HepG2 (cell line): ENCODE measurements around the gene NAV2. TPM values are rescaled to one million over a fixed set of nuclear protein-coding genes. Genes with fewer than 3 reads are reported as not detected.

Experiments used
- ATAC-seq: fragments of 200-7000 bp; cut with Tn5 transposase; 3 replicates; pipeline ENCODE4 v1.9.1; 2020; ENCODE audit warnings: mild to moderate bottlenecking, moderate library complexity
- BruUV-seq: library from RNA; stranded (reverse); fragments of 400-500 nt; replicated peaks from 2 replicates; lab custom pipeline; 2021; lab: Mats Ljungman, UMichigan
- CTCF ChIA-PET: fragments of 300-600 bp; formaldehyde crosslinking; extraction: SDS; loops from one replicate; lab custom pipeline; 2021; ENCODE audit warnings: low total read pairs, inconsistent platforms, low intra/inter-chr PET ratio; lab: Yijun Ruan, JAX
- POLR2A ChIA-PET: fragments of 350-600 bp; sonication (Branson Sonifier 250); formaldehyde crosslinking; loops from one replicate; lab custom pipeline; 2020; ENCODE audit warnings: antibody characterized with exemption, inconsistent platforms; lab: Yijun Ruan, JAX
- DNase-seq: peaks from one replicate; pipeline ENCODE4 v3.0.0-alpha.2; 2015; ENCODE audit warnings: low spot score
- FAIRE-seq: peaks from 3 replicates; lab custom pipeline; 2011; peaks lifted over from hg19 to GRCh38; lab: Jason Lieb, UNC
- H2AFZ ChIP-seq: one replicate; pipeline ENCODE4 v1.6.1; 2011; ENCODE audit warnings: low read length, inconsistent platforms
- H3K27ac ChIP-seq: fragments of 300-600 bp; 3 replicates; pipeline ENCODE4 v1.8.0; 2011; ENCODE audit warnings: mixed run types, mild to moderate bottlenecking, mixed read lengths, low read length, inconsistent platforms; ENCODE audit not compliant: insufficient read depth; ENCODE audit errors: extremely low read length
- H3K27me3 ChIP-seq, 2 experiments: fragments of 200-600 bp in 1 of 2; 2 replicates in 1 of 2; 3 replicates in 1 of 2; pipeline versions ENCODE4 v1.6.0 to v1.8.0; 2011; ENCODE audit warnings: low read length in 2 of 2, mild to moderate bottlenecking in 2 of 2, moderate library complexity in 2 of 2, inconsistent platforms in 1 of 2; ENCODE audit not compliant: insufficient read depth in 2 of 2, control insufficient read depth in 1 of 2
- H3K36me3 ChIP-seq, 2 experiments: fragments of 200-600 bp in 1 of 2; replicated peaks in 1 of 2; 2 replicates in 1 of 2; 3 replicates in 1 of 2; pipeline versions ENCODE4 v1.5.1 to v1.8.0; 2011; ENCODE audit warnings: low read length in 2 of 2, inconsistent platforms in 1 of 2; ENCODE audit not compliant: insufficient read depth in 2 of 2, control insufficient read depth in 1 of 2
- H3K4me1 ChIP-seq: 2 replicates; pipeline ENCODE4 v1.5.1; 2012; ENCODE audit warnings: low read length, inconsistent platforms; ENCODE audit not compliant: insufficient read depth
- H3K4me2 ChIP-seq: 2 replicates; pipeline ENCODE4 v1.6.0; 2011; ENCODE audit warnings: low read depth, low read length, inconsistent platforms
- H3K4me3 ChIP-seq, 3 experiments: fragments of 200-600 bp in 1 of 3; sonication (generic), shearing (Covaris generic) in 1 of 3; replicated peaks in 1 of 3; 2 replicates each; pipeline ENCODE4 v1.5.1; 2011 to 2016; ENCODE audit warnings: low read length in 3 of 3, inconsistent platforms in 2 of 3, low read depth in 2 of 3, mild to moderate bottlenecking in 2 of 3, control low read depth in 1 of 3, mixed read lengths in 1 of 3; ENCODE audit not compliant: insufficient read depth in 1 of 3
- H3K79me2 ChIP-seq: one replicate; pipeline ENCODE4 v1.6.1; 2011; ENCODE audit warnings: low read length, inconsistent platforms; ENCODE audit not compliant: insufficient read depth
- H3K9ac ChIP-seq: 2 replicates; pipeline ENCODE4 v1.6.0; 2011; ENCODE audit warnings: mild to moderate bottlenecking, low read depth, low read length, inconsistent platforms; ENCODE audit not compliant: insufficient read depth
- H3K9me3 ChIP-seq: 2 replicates; pipeline ENCODE4 v1.5.1; 2012; ENCODE audit warnings: mild to moderate bottlenecking, low read length
- H4K20me1 ChIP-seq: 2 replicates; pipeline ENCODE4 v1.6.0; 2011; ENCODE audit warnings: inconsistent platforms, mild to moderate bottlenecking, low read length, moderate library complexity; ENCODE audit not compliant: insufficient read depth
- ATF7-NPFF ChIP-seq: sonication (generic); formaldehyde crosslinking; IDR thresholded peaks from 2 replicates; pipeline ENCODE4 v1.8.1; 2023; ENCODE audit warnings: mild to moderate bottlenecking, low read depth, missing genetic modification reagents, moderate library complexity
- ETV6 ChIP-seq: sonication (generic); formaldehyde crosslinking; conservative IDR thresholded peaks from 2 replicates; pipeline ENCODE4 v1.4.0; 2020; ENCODE audit warnings: missing genetic modification reagents
- HMG20B ChIP-seq: conservative IDR thresholded peaks from 2 replicates; pipeline ENCODE4 v1.6.1; 2016; ENCODE audit warnings: missing genetic modification reagents, missing compliant biosample characterization
- HNRNPH1 ChIP-seq: fragments of 200-400 bp; formaldehyde crosslinking; optimal IDR thresholded peaks from 2 replicates; pipeline ENCODE3; 2017; ENCODE audit warnings: mild to moderate bottlenecking, low read depth, low read length
- PRDM15 ChIP-seq: sonication (generic); formaldehyde crosslinking; IDR thresholded peaks from 2 replicates; pipeline ENCODE4 v1.4.0; 2020; ENCODE audit warnings: missing genetic modification reagents
- REPIN1 ChIP-seq: sonication (generic); formaldehyde crosslinking; IDR thresholded peaks from 2 replicates; pipeline ENCODE4 v1.8.0; 2022; ENCODE audit warnings: missing genetic modification reagents, low read depth, mild to moderate bottlenecking, borderline replicate concordance
- SAFB2 ChIP-seq: sonication (generic); formaldehyde crosslinking; IDR thresholded peaks from 2 replicates; pipeline ENCODE4 v1.5.1; 2020; ENCODE audit warnings: missing genetic modification reagents, low read depth, mild to moderate bottlenecking, borderline replicate concordance
- UBTF ChIP-seq: sonication (generic); formaldehyde crosslinking; IDR thresholded peaks from 2 replicates; pipeline ENCODE4 v1.4.0; 2020; ENCODE audit warnings: mild to moderate bottlenecking, missing genetic modification reagents
- ZFP36L1 ChIP-seq: sonication (generic); formaldehyde crosslinking; IDR thresholded peaks from 2 replicates; pipeline ENCODE4 v1.8.0; 2022; ENCODE audit warnings: mild to moderate bottlenecking, missing genetic modification reagents, moderate library complexity
- ZNF10 ChIP-seq: sonication (generic); formaldehyde crosslinking; IDR thresholded peaks from 2 replicates; pipeline ENCODE4 v1.4.0; 2020; ENCODE audit warnings: mild to moderate bottlenecking, low read depth, missing genetic modification reagents, borderline replicate concordance
- ZNF280B ChIP-seq: sonication (generic); formaldehyde crosslinking; IDR thresholded peaks from 2 replicates; pipeline ENCODE4 v1.5.0; 2020; ENCODE audit warnings: missing genetic modification reagents, mild to moderate bottlenecking, borderline replicate concordance
- ZNF598 ChIP-seq: sonication (generic); formaldehyde crosslinking; IDR thresholded peaks from 2 replicates; pipeline ENCODE4 v1.5.1; 2020; ENCODE audit warnings: mild to moderate bottlenecking, missing genetic modification reagents, borderline replicate concordance
- WGBS: methylation state at CpG from one replicate; pipeline ENCODE4 v1.1.6; 2017; ENCODE audit warnings: low lambda C conversion rate; 5-methylcytosine and 5-hydroxymethylcytosine counted together
- in situ Hi-C: cut with HindIII; loops from 2 replicates; pipeline ENCODE4 v1.10.0; 2017; ENCODE audit warnings: low pct_unique_long_range_greater_than_20kb; ENCODE audit not compliant: extremely low pct_ligation_motif_present
- intact Hi-C: fragments of 100-400 bp; cut with micrococcal nuclease; formaldehyde crosslinking; loops from one replicate; pipeline ENCODE4 v1.10.0; 2022; ENCODE audit not compliant: unreplicated experiment
- polyA plus RNA-seq, 8 experiments: library from polyadenylated mRNA; depleted of rRNA in 3 of 8; stranded (reverse) in 7 of 8; unstranded in 1 of 8; fragments of >200 nt; fragmentation: Illumina TruSeq in 4 of 8; extraction: Trizol in 4 of 8; gene quantifications; 2 replicates each; pipeline versions ENCODE4 v1.2.1 to v1.2.3, GENCODE V29; 2011 to 2016; ENCODE audit warnings: low read depth in 4 of 8, missing spikeins in 1 of 8, mixed read lengths in 1 of 8; ENCODE audit not compliant: insufficient read depth in 1 of 8
- total RNA-seq, 5 experiments: library from RNA; depleted of rRNA; stranded (reverse); fragments of >200 nt; fragmentation: Illumina TruSeq; extraction: Trizol; gene quantifications; 2 replicates each; pipeline ENCODE4 v1.2.3, GENCODE V29; 2016; ENCODE audit warnings: low read depth in 1 of 5
- TF ChIP-seq, protein P1 (sequence below): sonication (generic); formaldehyde crosslinking; IDR thresholded peaks from 2 replicates; pipeline ENCODE4 v1.5.1; 2020; ENCODE audit warnings: missing genetic modification reagents, mild to moderate bottlenecking, borderline replicate concordance

Gene NAV2
- total and polyA plus RNA-seq, 2 of the 13 experiments (the other 11 are each of a cell fraction or from before 2014, with no cell fraction given): 9.3 to 34.6 TPM

DNA sequence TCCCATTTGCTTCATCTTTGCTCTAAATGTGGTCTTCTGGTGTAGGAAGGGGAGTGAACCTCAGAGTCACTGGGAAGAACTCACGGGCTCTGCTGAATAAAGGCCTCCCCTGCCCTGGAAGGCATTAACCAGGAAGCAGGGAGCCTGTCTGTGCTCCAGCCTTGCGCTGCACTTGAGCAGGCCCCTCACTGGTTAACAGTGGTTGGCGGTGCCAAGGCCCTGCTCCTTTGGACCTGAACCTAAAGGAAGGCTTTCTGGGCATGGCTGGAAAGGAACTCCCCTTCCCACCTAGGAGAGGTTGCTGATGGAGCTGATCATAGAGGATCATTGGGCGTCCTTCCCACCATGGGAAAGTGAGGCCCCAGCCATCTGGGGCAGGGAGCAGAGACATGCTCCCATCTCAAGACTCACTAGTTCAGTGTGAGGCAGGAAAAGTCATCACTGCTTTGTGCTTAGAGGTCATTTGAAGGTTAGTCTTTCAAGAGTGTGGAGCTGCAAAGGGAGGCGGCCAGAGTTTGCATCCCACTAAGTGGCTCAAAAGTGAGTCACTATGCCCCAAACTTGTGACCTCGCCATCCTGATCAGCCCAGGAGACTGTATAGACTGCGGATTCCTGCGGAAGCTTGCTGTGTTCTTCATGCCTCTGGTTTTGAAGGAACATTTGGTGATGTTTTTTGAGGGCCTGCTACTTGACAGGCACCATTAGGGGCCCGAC is 397.3 kb downstream of the NAV2 start:
- no peaks in the 10 kb centered on the region for H4K20me1 ChIP-seq
- H3K79me2 ChIP-seq: no peaks in the 10 kb centered on the region
- ChIA-PET CTCF (interaction anchor here (1.2 to 3.5 kb wide), 3 partner anchors 159 to 204 kb away, joined by 3 to 30 read pairs (median 10); no protein-coding TSS in a partner anchor), POLR2A (no interaction called here)
- no peak overlapping the region for H3K4me2 ChIP-seq
- no peak; the same call in 2 of the 3 replicates for ATAC-seq
- DNase-seq: no peak
- H3K4me1 ChIP-seq: no peaks in the 10 kb centered on the region
- no peak overlapping the region for H2AFZ ChIP-seq
- intact Hi-C loops (loop anchor here (1.0 to 5.0 kb wide), 2 partner anchors 73 to 176 kb away; no protein-coding TSS in a partner anchor), in situ Hi-C loops (loop anchor here (5.0 kb wide), 1 partner anchor 173 kb away; no protein-coding TSS in a partner anchor)
- no peak overlapping the region for H3K27ac ChIP-seq
- H3K9me3 ChIP-seq: no peaks in the 10 kb centered on the region
- H3K36me3 ChIP-seq: peaks cover 34 to 81% of the 10 kb centered on the region in 2 experiments
- no peak for FAIRE-seq
- H3K9ac ChIP-seq: no peak overlapping the region
- no peaks in the 10 kb centered on the region for H3K27me3 ChIP-seq
- WGBS: 100% methylated on average over 4 of the region's 9 CpGs
- no peak overlapping the region for H3K4me3 ChIP-seq
- BruUV-seq: no TSS peak
- TF ChIP-seq ETV6 (CRISPR knock-in tag) (no peak), SAFB2 (no peak), UBTF (CRISPR knock-in tag) (no peak), ATF7-NPFF (CRISPR knock-in tag) (no peak), ZNF280B (CRISPR knock-in tag) (no peak), REPIN1 (CRISPR knock-in tag) (no peak), HMG20B (no peak), ZNF598 (CRISPR knock-in tag) (no peak), PRDM15 (no peak), HNRNPH1 (no peak), ZFP36L1 (CRISPR knock-in tag) (no peak), ZNF10 (CRISPR knock-in tag) (no peak)
- TF ChIP-seq, protein P1, sequence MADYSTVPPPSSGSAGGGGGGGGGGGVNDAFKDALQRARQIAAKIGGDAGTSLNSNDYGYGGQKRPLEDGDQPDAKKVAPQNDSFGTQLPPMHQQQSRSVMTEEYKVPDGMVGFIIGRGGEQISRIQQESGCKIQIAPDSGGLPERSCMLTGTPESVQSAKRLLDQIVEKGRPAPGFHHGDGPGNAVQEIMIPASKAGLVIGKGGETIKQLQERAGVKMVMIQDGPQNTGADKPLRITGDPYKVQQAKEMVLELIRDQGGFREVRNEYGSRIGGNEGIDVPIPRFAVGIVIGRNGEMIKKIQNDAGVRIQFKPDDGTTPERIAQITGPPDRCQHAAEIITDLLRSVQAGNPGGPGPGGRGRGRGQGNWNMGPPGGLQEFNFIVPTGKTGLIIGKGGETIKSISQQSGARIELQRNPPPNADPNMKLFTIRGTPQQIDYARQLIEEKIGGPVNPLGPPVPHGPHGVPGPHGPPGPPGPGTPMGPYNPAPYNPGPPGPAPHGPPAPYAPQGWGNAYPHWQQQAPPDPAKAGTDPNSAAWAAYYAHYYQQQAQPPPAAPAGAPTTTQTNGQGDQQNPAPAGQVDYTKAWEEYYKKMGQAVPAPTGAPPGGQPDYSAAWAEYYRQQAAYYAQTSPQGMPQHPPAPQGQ (CRISPR knock-in tag): no peak
